ENCODE measurements around the gene ECEL1. TPM values are rescaled to one million over a fixed set of nuclear protein-coding genes. Genes with fewer than 3 reads are reported as not detected.

The ECEL1 gene
- total and polyA plus RNA-seq, 2 donors (not counting 1 experiment from before 2014, with no cell fraction given): 0.47 TPM; not detected in 1

GRCh38 chr2:232449964-232450363 lies 37.7 kb downstream of the ECEL1 start:
- CTCF ChIA-PET: no interaction called here
- H3K4me1 Mint-ChIP-seq: no peaks in the 10 kb centered on the region
- Histone ChIP-seq H3K4me3 (ENCODE audit: control extremely low read depth in 1 of 5, extremely low read depth in 1 of 5, insufficient read depth in 1 of 5, low read depth in 2 of 5, low read length in 4 of 5) (no peak overlapping the region), H3K4me2 (replicated peaks; ENCODE audit: low read depth, low read length, poor library complexity, severe bottlenecking) (no peak overlapping the region), H3K4me1 (ENCODE audit: control insufficient read depth in 2 of 2, insufficient read depth in 2 of 2, low read length in 2 of 2) (no peaks in the 10 kb centered on the region), H3K36me3 (replicated peaks in 1 of 2; ENCODE audit: control extremely low read depth in 1 of 2, control insufficient read depth in 1 of 2, extremely low read depth in 1 of 2, insufficient read depth in 2 of 2, low read length in 1 of 2) (no peaks in the 10 kb centered on the region), H2AFZ (ENCODE audit: insufficient read depth, low read depth, low read length, poor library complexity, severe bottlenecking) (no peak overlapping the region), H3K9ac (ENCODE audit: low read length) (no peak overlapping the region), H3K9me3 (ENCODE audit: control extremely low read depth in 1 of 3, control insufficient read depth in 2 of 3, insufficient read depth in 1 of 3, low read length in 2 of 3) (no peaks in the 10 kb centered on the region), H3K27me3 (replicated peaks in 1 of 4; ENCODE audit: control extremely low read depth in 1 of 4, control insufficient read depth in 3 of 4, insufficient read depth in 4 of 4, low read length in 3 of 4) (no peaks in the 10 kb centered on the region), H3K79me2 (ENCODE audit: control insufficient read depth, insufficient read depth, low read length) (no peaks in the 10 kb centered on the region), H3K27ac (ENCODE audit: low read length in 2 of 2) (no peak overlapping the region), H4K20me1 (ENCODE audit: control insufficient read depth, insufficient read depth, low read length, poor library complexity, severe bottlenecking) (no peaks in the 10 kb centered on the region)
- no peak overlapping the region for H3K4me3 Mint-ChIP-seq
- 62% methylated on average over 12 of the region's 12 CpGs for WGBS (ENCODE audit: insufficient coverage)
- POLR2A ChIA-PET: no interaction called here
- no peaks in the 10 kb centered on the region for H3K9me3 Mint-ChIP-seq (ENCODE audit: insufficient read depth)
- H3K27ac Mint-ChIP-seq: no peak overlapping the region
- DNase-seq (no peak), ATAC-seq (ENCODE audit: low read depth) (no peak)
- peaks cover 8% of the 10 kb centered on the region for H3K27me3 Mint-ChIP-seq
- TF ChIP-seq, protein P1, sequence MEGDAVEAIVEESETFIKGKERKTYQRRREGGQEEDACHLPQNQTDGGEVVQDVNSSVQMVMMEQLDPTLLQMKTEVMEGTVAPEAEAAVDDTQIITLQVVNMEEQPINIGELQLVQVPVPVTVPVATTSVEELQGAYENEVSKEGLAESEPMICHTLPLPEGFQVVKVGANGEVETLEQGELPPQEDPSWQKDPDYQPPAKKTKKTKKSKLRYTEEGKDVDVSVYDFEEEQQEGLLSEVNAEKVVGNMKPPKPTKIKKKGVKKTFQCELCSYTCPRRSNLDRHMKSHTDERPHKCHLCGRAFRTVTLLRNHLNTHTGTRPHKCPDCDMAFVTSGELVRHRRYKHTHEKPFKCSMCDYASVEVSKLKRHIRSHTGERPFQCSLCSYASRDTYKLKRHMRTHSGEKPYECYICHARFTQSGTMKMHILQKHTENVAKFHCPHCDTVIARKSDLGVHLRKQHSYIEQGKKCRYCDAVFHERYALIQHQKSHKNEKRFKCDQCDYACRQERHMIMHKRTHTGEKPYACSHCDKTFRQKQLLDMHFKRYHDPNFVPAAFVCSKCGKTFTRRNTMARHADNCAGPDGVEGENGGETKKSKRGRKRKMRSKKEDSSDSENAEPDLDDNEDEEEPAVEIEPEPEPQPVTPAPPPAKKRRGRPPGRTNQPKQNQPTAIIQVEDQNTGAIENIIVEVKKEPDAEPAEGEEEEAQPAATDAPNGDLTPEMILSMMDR (IDR thresholded peaks at IDR 0.05): no peak
- TF ChIP-seq EZH2 (IDR thresholded peaks at IDR 0.05; ENCODE audit: borderline replicate concordance, insufficient read depth, low read depth, low read length, poor library complexity, severe bottlenecking): no peak
- intact Hi-C loops (cut with micrococcal nuclease): no loop called here

DNA sequence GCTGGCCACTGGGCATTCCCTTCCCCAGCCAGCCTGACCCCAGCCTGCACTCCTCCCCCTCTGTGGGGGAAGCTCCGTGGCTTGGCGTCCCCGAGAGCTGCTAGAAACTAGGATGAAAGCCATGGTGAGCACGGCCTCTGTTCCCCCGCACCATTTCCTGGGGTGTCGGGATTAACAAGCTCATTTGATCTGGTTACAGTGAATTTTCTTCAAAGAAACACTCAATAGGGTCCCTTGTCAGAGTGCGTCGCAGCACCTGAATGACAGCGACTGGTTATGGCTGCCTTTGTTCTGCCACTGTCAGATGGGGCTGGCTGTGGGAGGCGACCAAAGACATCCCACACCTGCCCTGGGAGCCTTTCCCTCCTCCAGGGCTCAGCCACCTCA lies 39.3 kb downstream of the ECEL1 start:
- 70% methylated on average over 7 of the region's 10 CpGs for WGBS (ENCODE audit: insufficient coverage)

More for the DNA sequence above, 39.3 kb downstream of the ECEL1 start:
- ChIA-PET CTCF (interaction anchor here (1.0 to 1.7 kb wide), 2 partner anchors 9 to 21 kb away, joined by 3 read pairs; no protein-coding TSS in a partner anchor), POLR2A (no interaction called here)
- TF ChIP-seq, protein P1 (IDR thresholded peaks at IDR 0.05): no peak
- TF ChIP-seq EZH2 (IDR thresholded peaks at IDR 0.05; ENCODE audit: borderline replicate concordance, insufficient read depth, low read depth, low read length, poor library complexity, severe bottlenecking): no peak
- H3K27ac ChIP-seq (ENCODE audit: low read length in 2 of 2): no peak overlapping the region
- no peaks in the 10 kb centered on the region for H4K20me1 ChIP-seq (ENCODE audit: control insufficient read depth, insufficient read depth, low read length, poor library complexity, severe bottlenecking)
- no peak overlapping the region for H3K4me2 ChIP-seq (replicated peaks; ENCODE audit: low read depth, low read length, poor library complexity, severe bottlenecking)
- H3K4me1 ChIP-seq (ENCODE audit: control insufficient read depth in 2 of 2, insufficient read depth in 2 of 2, low read length in 2 of 2): no peaks in the 10 kb centered on the region
- H3K4me1 Mint-ChIP-seq: no peaks in the 10 kb centered on the region
- no peaks in the 10 kb centered on the region for H3K36me3 ChIP-seq (replicated peaks in 1 of 2; ENCODE audit: control extremely low read depth in 1 of 2, control insufficient read depth in 1 of 2, extremely low read depth in 1 of 2, insufficient read depth in 2 of 2, low read length in 1 of 2)
- ATAC-seq (ENCODE audit: low read depth): no peak
- H3K27me3 Mint-ChIP-seq: peaks cover 3% of the 10 kb centered on the region
- H3K4me3 ChIP-seq (ENCODE audit: control extremely low read depth in 1 of 5, extremely low read depth in 1 of 5, insufficient read depth in 1 of 5, low read depth in 2 of 5, low read length in 4 of 5): no peak overlapping the region
- no peak overlapping the region for H2AFZ ChIP-seq (ENCODE audit: insufficient read depth, low read depth, low read length, poor library complexity, severe bottlenecking)
- H3K79me2 ChIP-seq (ENCODE audit: control insufficient read depth, insufficient read depth, low read length): no peaks in the 10 kb centered on the region
- H3K9me3 Mint-ChIP-seq (ENCODE audit: insufficient read depth): no peaks in the 10 kb centered on the region
- intact Hi-C loops (cut with micrococcal nuclease): no loop called here
- H3K27ac Mint-ChIP-seq: no peak overlapping the region
- no peaks in the 10 kb centered on the region for H3K9me3 ChIP-seq (ENCODE audit: control extremely low read depth in 1 of 3, control insufficient read depth in 2 of 3, insufficient read depth in 1 of 3, low read length in 2 of 3)
- no peaks in the 10 kb centered on the region for H3K27me3 ChIP-seq (replicated peaks in 1 of 4; ENCODE audit: control extremely low read depth in 1 of 4, control insufficient read depth in 3 of 4, insufficient read depth in 4 of 4, low read length in 3 of 4)
- no peak overlapping the region for H3K4me3 Mint-ChIP-seq
- H3K9ac ChIP-seq (ENCODE audit: low read length): no peak overlapping the region
- no peak for DNase-seq

Measured in B cell (primary cell).